Stimulated activated naive CD8-positive, alpha-beta T cell treated with anti-CD3 and anti-CD28 coated beads, Interleukin-15, Interleukin-2, amounts not matched to agents 100 ng/mL and 50 ng/mL, for 24 hours (primary cell): Measurements from ENCODE around the gene LIME1.

Experiments
- H3K27ac Mint-ChIP-seq: one replicate; pipeline ENCODE4 v1.8.0; 2021; ENCODE audit warnings: mild to moderate bottlenecking, mixed read lengths
- H3K27me3 Mint-ChIP-seq: one replicate; pipeline ENCODE4 v1.8.0; 2021; ENCODE audit warnings: mixed read lengths
- H3K36me3 Mint-ChIP-seq: one replicate; pipeline ENCODE4 v1.8.0; 2021; ENCODE audit warnings: low read depth, mixed read lengths
- H3K4me1 Mint-ChIP-seq: one replicate; pipeline ENCODE4 v1.8.0; 2021; ENCODE audit warnings: low read depth, mixed read lengths
- H3K4me3 Mint-ChIP-seq: one replicate; pipeline ENCODE4 v1.8.0; 2021; ENCODE audit warnings: mild to moderate bottlenecking, mixed read lengths
- H3K9me3 Mint-ChIP-seq: one replicate; pipeline ENCODE4 v1.8.0; 2021; ENCODE audit warnings: mixed read lengths

LIME1 gene

GRCh38 chr20:63702751-63703470 lies 33.6 kb upstream of the LIME1 start:
- Mint-ChIP-seq H3K36me3 (peaks cover 19% of the 10 kb centered on the region), H3K27me3 (no peaks in the 10 kb centered on the region), H3K9me3 (no peaks in the 10 kb centered on the region), H3K4me3 (no peak overlapping the region), H3K4me1 (peaks cover 37% of the 10 kb centered on the region), H3K27ac (no peak overlapping the region)

GRCh38 chr20:63703471-63703975 lies 32.9 kb upstream of the LIME1 start:
- Mint-ChIP-seq H3K27me3 (no peaks in the 10 kb centered on the region), H3K27ac (no peak overlapping the region), H3K4me3 (no peak overlapping the region), H3K4me1 (peaks cover 35% of the 10 kb centered on the region), H3K36me3 (peaks cover 20% of the 10 kb centered on the region), H3K9me3 (no peaks in the 10 kb centered on the region)

GRCh38 chr20:63703976-63704748 lies 32.3 kb upstream of the LIME1 start:
- Mint-ChIP-seq H3K27me3 (no peaks in the 10 kb centered on the region), H3K4me1 (peaks cover 35% of the 10 kb centered on the region), H3K9me3 (no peaks in the 10 kb centered on the region), H3K27ac (no peak overlapping the region), H3K4me3 (no peak overlapping the region), H3K36me3 (peaks cover 27% of the 10 kb centered on the region)

GRCh38 chr20:63704749-63705117 lies 31.7 kb upstream of the LIME1 start:
- no peak overlapping the region for H3K4me3 Mint-ChIP-seq
- no peaks in the 10 kb centered on the region for H3K9me3 Mint-ChIP-seq
- H3K4me1 Mint-ChIP-seq = peaks cover 34% of the 10 kb centered on the region
- H3K36me3 Mint-ChIP-seq = peaks cover 30% of the 10 kb centered on the region
- no peaks in the 10 kb centered on the region for H3K27me3 Mint-ChIP-seq
- no peak overlapping the region for H3K27ac Mint-ChIP-seq

- peak overlapping the region; percentile 32 for H3K4me3 Mint-ChIP-seq
- H3K4me1 Mint-ChIP-seq = peaks cover 36% of the 10 kb centered on the region
- no peaks in the 10 kb centered on the region for H3K27me3 Mint-ChIP-seq
- no peaks in the 10 kb centered on the region for H3K9me3 Mint-ChIP-seq
- H3K36me3 Mint-ChIP-seq = peaks cover 33% of the 10 kb centered on the region
- H3K27ac Mint-ChIP-seq = peak overlapping the region; percentile 57
Observed at GRCh38 chr20:63705232-63706026, 31.0 kb upstream of the LIME1 start.

GRCh38 chr20:63706027-63706695 lies 30.3 kb upstream of the LIME1 start:
- H3K27ac Mint-ChIP-seq = peak overlapping the region; percentile 84
- H3K36me3 Mint-ChIP-seq = peaks cover 41% of the 10 kb centered on the region
- H3K27me3 Mint-ChIP-seq = no peaks in the 10 kb centered on the region
- H3K4me3 Mint-ChIP-seq = peak overlapping the region; percentile 91
- peaks cover 42% of the 10 kb centered on the region for H3K4me1 Mint-ChIP-seq
- no peaks in the 10 kb centered on the region for H3K9me3 Mint-ChIP-seq

- H3K27me3 Mint-ChIP-seq = no peaks in the 10 kb centered on the region
- peaks cover 47% of the 10 kb centered on the region for H3K4me1 Mint-ChIP-seq
- H3K9me3 Mint-ChIP-seq = no peaks in the 10 kb centered on the region
- peak overlapping the region; percentile 84 for H3K27ac Mint-ChIP-seq
- H3K4me3 Mint-ChIP-seq = peak overlapping the region; percentile 91
- H3K36me3 Mint-ChIP-seq = peaks cover 46% of the 10 kb centered on the region
Observed at GRCh38 chr20:63706852-63707557, 29.5 kb upstream of the LIME1 start.

- Mint-ChIP-seq H3K27me3 (no peaks in the 10 kb centered on the region), H3K9me3 (no peaks in the 10 kb centered on the region), H3K36me3 (peaks cover 54% of the 10 kb centered on the region), H3K4me3 (peak within 1 kb of the TSS; percentile 91), H3K27ac (peak within 1 kb of the TSS; percentile 84), H3K4me1 (peaks cover 54% of the 10 kb centered on the region)
Observed at GRCh38 chr20:63707558-63708300, 28.7 kb upstream of the LIME1 start, which contains the start of the genes ARFRP1 and ZGPAT. Gene ARFRP1, minus strand, starts transcription at chr20:63707976. Its CDS starts 885 bp downstream, at chr20:63707091. Gene ZGPAT, plus strand, starts transcription at chr20:63708039. Its CDS starts 542 bp downstream, at chr20:63708581.

- Mint-ChIP-seq H3K4me1 (peaks cover 56% of the 10 kb centered on the region), H3K9me3 (no peaks in the 10 kb centered on the region), H3K36me3 (peaks cover 56% of the 10 kb centered on the region), H3K27ac (peak overlapping the region; percentile 80), H3K27me3 (no peaks in the 10 kb centered on the region), H3K4me3 (peak overlapping the region; percentile 83)
Observed at GRCh38 chr20:63708301-63709148, 27.9 kb upstream of the LIME1 start.

- H3K36me3 Mint-ChIP-seq = peaks cover 61% of the 10 kb centered on the region
- H3K4me3 Mint-ChIP-seq = peak overlapping the region; percentile 83
- peaks cover 56% of the 10 kb centered on the region for H3K4me1 Mint-ChIP-seq
- H3K27ac Mint-ChIP-seq = peak overlapping the region; percentile 80
- H3K9me3 Mint-ChIP-seq = no peaks in the 10 kb centered on the region
- no peaks in the 10 kb centered on the region for H3K27me3 Mint-ChIP-seq
Observed at GRCh38 chr20:63709149-63709527, 27.3 kb upstream of the LIME1 start.

GRCh38 chr20:63711085-63711645 lies 25.3 kb upstream of the LIME1 start:
- Mint-ChIP-seq H3K9me3 (no peaks in the 10 kb centered on the region), H3K27me3 (no peaks in the 10 kb centered on the region), H3K36me3 (peaks cover 68% of the 10 kb centered on the region), H3K27ac (peak overlapping the region; percentile 48), H3K4me3 (no peak overlapping the region), H3K4me1 (peaks cover 60% of the 10 kb centered on the region)

GRCh38 chr20:63712191-63712590 lies 24.3 kb upstream of the LIME1 start:
- no peaks in the 10 kb centered on the region for H3K9me3 Mint-ChIP-seq
- H3K4me3 Mint-ChIP-seq = no peak overlapping the region
- H3K27ac Mint-ChIP-seq = no peak overlapping the region
- H3K4me1 Mint-ChIP-seq = peaks cover 53% of the 10 kb centered on the region
- H3K36me3 Mint-ChIP-seq = peaks cover 66% of the 10 kb centered on the region
- no peaks in the 10 kb centered on the region for H3K27me3 Mint-ChIP-seq
